HG02623 (cell line): ENCODE measurements around the gene ASXL3.

Source experiments
- ATAC-seq: cut with Tn5 transposase; IDR thresholded peaks from one replicate; pipeline ENCODE4 v1.9.1; 2021; ENCODE audit warnings: moderate library complexity; ENCODE audit not compliant: unreplicated experiment

The ASXL3 gene

GRCh38 chr18:33712719-33713118 is 134.7 kb downstream of the ASXL3 start:
- no peak for ATAC-seq

- ATAC-seq = no peak
Observed at GRCh38 chr18:33716061-33716683, 138.2 kb downstream of the ASXL3 start.

- no peak for ATAC-seq
Observed at GRCh38 chr18:33717339-33717738, 139.3 kb downstream of the ASXL3 start.

GRCh38 chr18:33720133-33720532 is 142.1 kb downstream of the ASXL3 start:
- ATAC-seq = no peak

- no peak for ATAC-seq
Observed at GRCh38 chr18:33729556-33729955, 151.5 kb downstream of the ASXL3 start.

GRCh38 chr18:33733376-33733775 is 155.4 kb downstream of the ASXL3 start:
- no peak for ATAC-seq

- no peak for ATAC-seq
Observed at GRCh38 chr18:33735428-33735827, 157.4 kb downstream of the ASXL3 start.

GRCh38 chr18:33741760-33742159 is 163.7 kb downstream of the ASXL3 start:
- ATAC-seq = no peak

- no peak for ATAC-seq
Observed at GRCh38 chr18:33744032-33744697, 166.1 kb downstream of the ASXL3 start.

GRCh38 chr18:33745151-33745795 is 167.3 kb downstream of the ASXL3 start:
- no peak for ATAC-seq

- no peak for ATAC-seq
Observed at GRCh38 chr18:33745871-33746545, 168.0 kb downstream of the ASXL3 start.

GRCh38 chr18:33749834-33750233 is 171.8 kb downstream of the ASXL3 start:
- ATAC-seq = no peak

GRCh38 chr18:33750366-33750765 is 172.3 kb downstream of the ASXL3 start:
- ATAC-seq = no peak

- ATAC-seq = no peak
Observed at GRCh38 chr18:33751613-33752221, 173.7 kb downstream of the ASXL3 start.

- ATAC-seq = no peak
Observed at GRCh38 chr18:33755391-33755790, 177.4 kb downstream of the ASXL3 start.

- no peak for ATAC-seq
Observed at GRCh38 chr18:33755931-33756560, 178.0 kb downstream of the ASXL3 start.

GRCh38 chr18:33757037-33757436 is 179.0 kb downstream of the ASXL3 start:
- ATAC-seq = no peak

- ATAC-seq = no peak
Observed at GRCh38 chr18:33761363-33761762, 183.3 kb downstream of the ASXL3 start.

GRCh38 chr18:33781429-33781828 is 203.4 kb downstream of the ASXL3 start:
- ATAC-seq = no peak
